HEK293T (cell line): Measurements from ENCODE around the gene FAM237B.

Source experiments
- ARNT ChIP-seq: fragments of 450-650 bp; IDR thresholded peaks from 2 replicates; pipeline ENCODE4 v1.6.1; 2017; ENCODE audit warnings: mild to moderate bottlenecking
- BHLHE40 ChIP-seq: fragments of 450-650 bp; IDR thresholded peaks from 2 replicates; pipeline ENCODE4 v1.6.1; 2016; ENCODE audit warnings: mild to moderate bottlenecking, moderate library complexity, borderline replicate concordance
- ELF4 ChIP-seq: fragments of 450-650 bp; IDR thresholded peaks from 2 replicates; pipeline ENCODE4 v1.6.1; 2017; ENCODE audit warnings: antibody characterized with exemption
- FOXA1 ChIP-seq: fragments of 450-650 bp; IDR thresholded peaks from 2 replicates; pipeline ENCODE4 v1.6.1; 2016; ENCODE audit warnings: mild to moderate bottlenecking
- FOXK2 ChIP-seq: fragments of 450-650 bp; IDR thresholded peaks from 2 replicates; pipeline ENCODE4 v1.6.1; 2016; ENCODE audit warnings: mild to moderate bottlenecking
- FOXM1 ChIP-seq: fragments of 450-650 bp; IDR thresholded peaks from 2 replicates; pipeline ENCODE4 v1.6.1; 2017; ENCODE audit warnings: mild to moderate bottlenecking, borderline replicate concordance
- L3MBTL2 ChIP-seq: fragments of 450-650 bp; conservative IDR thresholded peaks from 2 replicates; pipeline ENCODE4 v1.6.1; 2016; ENCODE audit warnings: mild to moderate bottlenecking
- LEF1 ChIP-seq: fragments of 450-650 bp; IDR thresholded peaks from 2 replicates; pipeline ENCODE4 v1.6.1; 2017; ENCODE audit warnings: mild to moderate bottlenecking, borderline replicate concordance
- NFRKB ChIP-seq: fragments of 450-650 bp; IDR thresholded peaks from 2 replicates; pipeline ENCODE4 v1.6.1; 2016; ENCODE audit warnings: mild to moderate bottlenecking, moderate library complexity
- SP1 ChIP-seq: fragments of 450-650 bp; IDR thresholded peaks from 2 replicates; pipeline ENCODE4 v1.6.1; 2017
- SUZ12 ChIP-seq: fragments of 450-650 bp; IDR thresholded peaks from 2 replicates; pipeline ENCODE4 v1.6.1; 2016; ENCODE audit warnings: mild to moderate bottlenecking
- TARDBP ChIP-seq: fragments of 450-650 bp; IDR thresholded peaks from 2 replicates; pipeline ENCODE4 v1.6.1; 2016
- TF ChIP-seq, protein P1 (sequence below): fragments of 450-650 bp; IDR thresholded peaks from 2 replicates; pipeline ENCODE4 v1.6.1; 2016

DNA sequence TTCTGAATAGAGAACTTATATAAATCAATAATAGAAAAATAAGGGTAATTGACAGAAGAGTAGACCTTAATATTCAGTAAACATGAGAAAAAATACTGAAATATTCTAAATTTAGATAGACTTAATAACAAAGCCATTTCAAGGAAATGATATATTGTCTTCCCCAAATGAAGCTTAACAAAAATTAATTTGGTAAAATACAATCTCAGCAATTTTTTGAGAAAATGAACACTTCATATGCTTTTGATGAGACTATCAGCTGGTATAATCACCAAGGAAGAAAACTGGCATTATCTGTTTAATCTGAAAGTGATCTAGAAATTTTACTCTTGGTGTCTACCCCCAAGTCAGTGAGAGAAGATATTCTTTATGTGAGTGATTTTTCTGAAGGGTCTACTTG is 1.7 kb upstream of the FAM237B start:
- TF ChIP-seq SP1 (no peak), FOXA1 (no peak), FOXM1 (no peak), BHLHE40 (no peak), SUZ12 (no peak), ARNT (no peak), FOXK2 (no peak), LEF1 (no peak), NFRKB (no peak), ELF4 (no peak), L3MBTL2 (no peak), TARDBP (no peak)
- TF ChIP-seq, protein P1, sequence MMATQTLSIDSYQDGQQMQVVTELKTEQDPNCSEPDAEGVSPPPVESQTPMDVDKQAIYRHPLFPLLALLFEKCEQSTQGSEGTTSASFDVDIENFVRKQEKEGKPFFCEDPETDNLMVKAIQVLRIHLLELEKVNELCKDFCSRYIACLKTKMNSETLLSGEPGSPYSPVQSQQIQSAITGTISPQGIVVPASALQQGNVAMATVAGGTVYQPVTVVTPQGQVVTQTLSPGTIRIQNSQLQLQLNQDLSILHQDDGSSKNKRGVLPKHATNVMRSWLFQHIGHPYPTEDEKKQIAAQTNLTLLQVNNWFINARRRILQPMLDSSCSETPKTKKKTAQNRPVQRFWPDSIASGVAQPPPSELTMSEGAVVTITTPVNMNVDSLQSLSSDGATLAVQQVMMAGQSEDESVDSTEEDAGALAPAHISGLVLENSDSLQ, result no peak
